PC-3 (cell line): ENCODE measurements around the gene FKBP10. TPM values are rescaled to one million over a fixed set of nuclear protein-coding genes. Genes with fewer than 3 reads are reported as not detected.

ENCODE experiments used
- ATAC-seq: fragments of 200-7000 bp; cut with Tn5 transposase; 2 replicates; pipeline ENCODE4 v1.9.1; 2020; ENCODE audit warnings: mild to moderate bottlenecking, moderate library complexity
- BruUV-seq: library from RNA; stranded (reverse); fragments of 400-500 nt; replicated peaks from 2 replicates; lab custom pipeline; 2021; lab: Mats Ljungman, UMichigan
- CTCF ChIA-PET: fragments of 300-600 bp; sonication (Branson Sonifier 250); formaldehyde crosslinking; loops from one replicate; lab custom pipeline; 2022; ENCODE audit warnings: antibody characterized with exemption; lab: Charles Lee
- POLR2A ChIA-PET: fragments of 300-600 bp; sonication (Branson Sonifier 250); formaldehyde crosslinking; loops from one replicate; lab custom pipeline; 2022; ENCODE audit warnings: antibody characterized with exemption; ENCODE audit not compliant: unreplicated experiment; lab: Charles Lee
- DNase-seq: peaks from one replicate; pipeline ENCODE4 v3.0.0-alpha.2; 2015
- H2AFZ ChIP-seq: fragments of 300-600 bp; sonication (generic); 2 replicates; pipeline ENCODE4 v1.6.0; 2016; ENCODE audit warnings: antibody characterized with exemption, low read length
- H3F3A ChIP-seq: fragments of 300-600 bp; sonication (generic); one replicate; pipeline ENCODE4 v1.6.0; 2017; ENCODE audit warnings: antibody characterized with exemption, low read length, control low read depth, mild to moderate bottlenecking; ENCODE audit not compliant: unreplicated experiment
- H3K27ac ChIP-seq: fragments of 300-600 bp; sonication (generic); 2 replicates; pipeline ENCODE4 v1.5.1; 2016; ENCODE audit warnings: mild to moderate bottlenecking, low read length
- H3K27me3 ChIP-seq: fragments of 300-600 bp; sonication (generic); 2 replicates; pipeline ENCODE4 v1.6.1; 2016; ENCODE audit warnings: low read length, mixed read lengths
- H3K36me3 ChIP-seq: fragments of 300-600 bp; sonication (generic); 2 replicates; pipeline ENCODE4 v1.6.1; 2016; ENCODE audit warnings: low read depth, mixed run types, low read length, mixed read lengths
- H3K4me1 ChIP-seq: fragments of 300-600 bp; sonication (generic); 2 replicates; pipeline ENCODE4 v1.5.1; 2016; ENCODE audit warnings: low read length; ENCODE audit not compliant: insufficient read depth
- H3K4me2 ChIP-seq: fragments of 300-600 bp; sonication (generic); 2 replicates; pipeline ENCODE4 v1.6.0; 2016; ENCODE audit warnings: low read length
- H3K4me3 ChIP-seq: fragments of 300-600 bp; sonication (generic); 2 replicates; pipeline ENCODE4 v1.5.1; 2016; ENCODE audit warnings: mild to moderate bottlenecking, low read length, mixed read lengths
- H3K79me2 ChIP-seq: fragments of 300-600 bp; sonication (generic); 2 replicates; pipeline ENCODE4 v1.6.1; 2017; ENCODE audit warnings: low read length, mixed read lengths
- H3K9ac ChIP-seq: fragments of 300-600 bp; sonication (generic); 2 replicates; pipeline ENCODE4 v1.6.0; 2016; ENCODE audit warnings: mild to moderate bottlenecking, low read length
- H3K9me2 ChIP-seq: fragments of 300-600 bp; sonication (generic); replicated peaks from 2 replicates; pipeline ENCODE4 v1.6.1; 2016; ENCODE audit warnings: mixed run types, low read length, mixed read lengths
- H3K9me3 ChIP-seq: fragments of 300-600 bp; sonication (generic); 2 replicates; pipeline ENCODE4 v1.6.1; 2016; ENCODE audit warnings: low read length, mixed read lengths
- H4K20me1 ChIP-seq: fragments of 300-600 bp; sonication (generic); 2 replicates; pipeline ENCODE4 v1.6.1; 2016; ENCODE audit warnings: low read length, mixed read lengths
- EZH2 ChIP-seq: fragments of 300-600 bp; sonication (generic); IDR thresholded peaks from one replicate; pipeline ENCODE4 v1.6.1; 2017; ENCODE audit warnings: antibody characterized with exemption, mild to moderate bottlenecking, low read length; ENCODE audit not compliant: unreplicated experiment
- EZH2phosphoT487 ChIP-seq: fragments of 300-600 bp; sonication (generic); IDR thresholded peaks from 2 replicates; pipeline ENCODE4 v1.6.1; 2018; ENCODE audit warnings: mild to moderate bottlenecking, antibody characterized with exemption, low read length, borderline replicate concordance
- intact Hi-C: fragments of 100-400 bp; cut with micrococcal nuclease; formaldehyde crosslinking; loops from 2 replicates; pipeline ENCODE4 v1.9.0; 2023
- total RNA-seq: library from RNA; depleted of rRNA; stranded (reverse); fragments of >200 nt; gene quantifications from 2 replicates; pipeline ENCODE4 v1.2.3, GENCODE V29; 2014
- TF ChIP-seq, protein P1 (sequence below): fragments of 300-600 bp; sonication (generic); conservative IDR thresholded peaks from 2 replicates; pipeline ENCODE4 v1.5.1; 2017; ENCODE audit warnings: antibody characterized with exemption, low read depth, mild to moderate bottlenecking, low read length

The FKBP10 gene
- total RNA-seq, 1 experiment from 2014 or later: 63.4 TPM

DNA sequence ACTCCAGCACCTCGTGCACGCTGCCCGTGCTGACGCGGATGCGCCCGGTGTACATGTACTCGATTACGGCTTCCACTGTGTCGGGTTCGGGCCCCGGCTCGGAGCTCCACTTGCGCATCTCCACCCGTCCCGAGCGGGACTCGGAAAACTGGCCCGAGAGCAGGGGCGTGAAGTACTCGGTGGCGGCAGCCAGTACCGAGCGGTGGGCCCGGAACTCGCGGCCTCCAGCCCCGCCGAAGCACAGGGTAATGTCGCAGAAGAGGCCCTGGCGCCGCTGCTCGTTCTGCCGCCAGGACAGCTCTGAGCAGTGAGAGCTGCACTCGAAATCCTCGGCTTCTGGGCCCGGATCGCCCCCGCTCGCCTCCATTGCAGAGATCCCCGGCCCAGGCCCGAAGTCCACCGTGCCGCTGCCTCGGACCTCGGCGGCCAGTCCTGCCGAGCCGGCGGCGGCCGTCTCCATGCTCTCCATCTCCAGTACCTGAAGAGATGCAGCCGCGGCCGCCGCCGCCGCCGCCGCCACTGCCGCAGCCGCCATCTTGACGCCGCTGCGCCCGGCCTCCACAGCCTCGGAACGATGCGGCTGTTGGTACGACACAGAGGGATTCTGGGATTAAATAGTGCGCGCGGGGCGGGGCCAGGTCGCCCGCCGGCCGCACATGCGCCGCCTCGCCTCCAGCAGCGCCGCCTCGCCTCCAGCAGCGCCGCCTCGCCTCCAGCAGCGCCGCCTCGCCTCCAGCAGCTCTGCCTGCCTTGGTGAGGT lies 52.2 kb downstream of the FKBP10 start, which contains the start of gene KLHL11:
Gene KLHL11 (minus strand): TSS at position 588 of the 760 bp plus-strand sequence. CDS start 53 bp downstream, at position 535.
- TF ChIP-seq EZH2 (no peak), EZH2phosphoT487 (no peak)
- TF ChIP-seq, protein P1, sequence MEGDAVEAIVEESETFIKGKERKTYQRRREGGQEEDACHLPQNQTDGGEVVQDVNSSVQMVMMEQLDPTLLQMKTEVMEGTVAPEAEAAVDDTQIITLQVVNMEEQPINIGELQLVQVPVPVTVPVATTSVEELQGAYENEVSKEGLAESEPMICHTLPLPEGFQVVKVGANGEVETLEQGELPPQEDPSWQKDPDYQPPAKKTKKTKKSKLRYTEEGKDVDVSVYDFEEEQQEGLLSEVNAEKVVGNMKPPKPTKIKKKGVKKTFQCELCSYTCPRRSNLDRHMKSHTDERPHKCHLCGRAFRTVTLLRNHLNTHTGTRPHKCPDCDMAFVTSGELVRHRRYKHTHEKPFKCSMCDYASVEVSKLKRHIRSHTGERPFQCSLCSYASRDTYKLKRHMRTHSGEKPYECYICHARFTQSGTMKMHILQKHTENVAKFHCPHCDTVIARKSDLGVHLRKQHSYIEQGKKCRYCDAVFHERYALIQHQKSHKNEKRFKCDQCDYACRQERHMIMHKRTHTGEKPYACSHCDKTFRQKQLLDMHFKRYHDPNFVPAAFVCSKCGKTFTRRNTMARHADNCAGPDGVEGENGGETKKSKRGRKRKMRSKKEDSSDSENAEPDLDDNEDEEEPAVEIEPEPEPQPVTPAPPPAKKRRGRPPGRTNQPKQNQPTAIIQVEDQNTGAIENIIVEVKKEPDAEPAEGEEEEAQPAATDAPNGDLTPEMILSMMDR: no peak
- CTCF ChIA-PET: no interaction called here
- peaks cover 49% of the 10 kb centered on the region for H3K79me2 ChIP-seq
- H3K27me3 ChIP-seq: no peaks in the 10 kb centered on the region
- H2AFZ ChIP-seq: peak within 1 kb of the TSS; percentile 87
- H3K9ac ChIP-seq: peak within 1 kb of the TSS; percentile 92
- H3K4me2 ChIP-seq: peak within 1 kb of the TSS; percentile 84
- peaks cover 4% of the 10 kb centered on the region; the same call in 1 of the 2 replicates for H3K36me3 ChIP-seq
- intact Hi-C loops: loop anchor here (5.0 kb wide), 1 partner anchor 128 kb away; no protein-coding TSS in a partner anchor
- DNase-seq (peak; percentile 80), ATAC-seq (peak; percentile 94)
- H3F3A ChIP-seq: no peaks in the 10 kb centered on the region
- peak within 1 kb of the TSS; percentile 20; the same call in 1 of the 2 replicates for H3K27ac ChIP-seq
- BruUV-seq: no TSS peak
- H3K9me2 ChIP-seq: no peaks in the 10 kb centered on the region
- 0 out of 2 replicates have a peak, but pooled peaks cover 6% of the 10 kb centered on the region for H3K4me1 ChIP-seq
- H4K20me1 ChIP-seq: peaks cover 17% of the 10 kb centered on the region; the same call in 1 of the 2 replicates
- no peaks in the 10 kb centered on the region for H3K9me3 ChIP-seq
- H3K4me3 ChIP-seq: peak within 1 kb of the TSS; percentile 84
- POLR2A ChIA-PET: interaction anchor here (0.6 to 1.0 kb wide), 3 partner anchors 45 to 177 kb away, joined by 3 read pairs; partner anchors contain the start of gene DNAJC7

DNA sequence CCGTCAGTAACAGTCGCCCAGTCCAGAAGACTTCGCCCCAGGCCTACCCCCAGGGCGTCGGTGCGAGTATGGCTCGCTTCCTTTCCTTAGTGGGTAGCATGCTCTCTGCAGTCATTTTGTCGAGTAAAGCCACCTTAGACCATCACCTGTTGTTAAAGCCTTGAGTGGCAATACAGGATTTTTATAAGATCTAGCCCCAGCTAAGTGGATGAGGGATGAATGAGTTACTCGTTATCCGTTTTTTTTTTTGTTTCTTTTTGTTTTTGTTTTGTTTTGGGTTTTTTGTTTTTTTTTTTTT lies 52.7 kb downstream of the FKBP10 start:
- peak; percentile 14; the same call in 1 of the 2 replicates for ATAC-seq
- no peaks in the 10 kb centered on the region for H3K27me3 ChIP-seq
- TF ChIP-seq EZH2 (no peak), EZH2phosphoT487 (no peak)
- TF ChIP-seq, protein P1: no peak
- POLR2A ChIA-PET: interaction anchor here (0.6 to 1.0 kb wide), 3 partner anchors 45 to 177 kb away, joined by 3 read pairs; partner anchors contain the start of gene DNAJC7
- intact Hi-C loops: loop anchor here (5.0 kb wide), 1 partner anchor 128 kb away; no protein-coding TSS in a partner anchor
- H3K4me2 ChIP-seq: peak overlapping the region; percentile 83
- no peaks in the 10 kb centered on the region for H3K9me3 ChIP-seq
- no peaks in the 10 kb centered on the region for H3F3A ChIP-seq
- H2AFZ ChIP-seq: peak overlapping the region; percentile 84
- H3K79me2 ChIP-seq: peaks cover 43% of the 10 kb centered on the region
- H3K4me3 ChIP-seq: peak overlapping the region; percentile 84
- no peak for DNase-seq
- no peaks in the 10 kb centered on the region for H3K9me2 ChIP-seq
- H3K9ac ChIP-seq: peak overlapping the region; percentile 92; the same call in 1 of the 2 replicates
- CTCF ChIA-PET: no interaction called here
- H3K27ac ChIP-seq: no peak overlapping the region
- no TSS peak for BruUV-seq
- H3K4me1 ChIP-seq: 0 out of 2 replicates have a peak, but pooled peaks cover 6% of the 10 kb centered on the region
- H3K36me3 ChIP-seq: peaks cover 4% of the 10 kb centered on the region; the same call in 1 of the 2 replicates
- peaks cover 17% of the 10 kb centered on the region; the same call in 1 of the 2 replicates for H4K20me1 ChIP-seq
